Sigmoid colon (tissue), 4 donors: ENCODE data around the gene WIPF3.

Source experiments
- EP300 ChIP-seq, 4 donors: sonication (generic); formaldehyde crosslinking; IDR thresholded peaks; one replicate each; pipeline ENCODE4 v1.6.1; 2017; ENCODE audit warnings: antibody characterized with exemption in 4 of 4
- POLR2AphosphoS5 ChIP-seq, 4 donors: sonication (generic); formaldehyde crosslinking; IDR thresholded peaks; one replicate each; pipeline ENCODE4 v1.6.1; 2017; ENCODE audit warnings: antibody characterized with exemption in 4 of 4
- TF ChIP-seq, protein P1 (sequence below), 4 experiments: fragments of 450-650 bp in 3 of 4; fragments of 200-600 bp in 1 of 4; IDR thresholded peaks; one replicate each; pipeline ENCODE4 v1.5.1; 2016 to 2019; ENCODE audit warnings: antibody characterized with exemption in 4 of 4, mild to moderate bottlenecking in 3 of 4, moderate library complexity in 2 of 4

DNA sequence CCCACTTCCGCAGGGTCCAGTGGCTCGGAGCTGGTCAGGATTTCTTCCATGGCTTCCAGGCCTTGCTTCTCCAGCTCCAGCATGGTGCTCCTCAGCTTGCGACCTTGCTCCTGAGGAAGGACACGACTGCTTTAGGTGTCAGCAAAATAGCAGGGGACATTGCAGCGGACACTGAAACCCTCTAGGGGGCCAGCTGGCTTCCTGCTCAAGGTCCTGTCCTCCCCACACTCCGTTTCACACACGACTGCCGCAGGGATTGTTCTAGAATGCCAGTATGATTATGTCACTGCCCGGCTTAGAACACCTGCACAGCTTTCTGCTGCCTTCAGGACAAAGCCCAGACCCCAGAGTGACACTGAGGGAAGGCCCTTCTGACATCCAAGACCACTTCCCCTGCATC, 117.7 kb downstream of the WIPF3 start:
- TF ChIP-seq, protein P1, sequence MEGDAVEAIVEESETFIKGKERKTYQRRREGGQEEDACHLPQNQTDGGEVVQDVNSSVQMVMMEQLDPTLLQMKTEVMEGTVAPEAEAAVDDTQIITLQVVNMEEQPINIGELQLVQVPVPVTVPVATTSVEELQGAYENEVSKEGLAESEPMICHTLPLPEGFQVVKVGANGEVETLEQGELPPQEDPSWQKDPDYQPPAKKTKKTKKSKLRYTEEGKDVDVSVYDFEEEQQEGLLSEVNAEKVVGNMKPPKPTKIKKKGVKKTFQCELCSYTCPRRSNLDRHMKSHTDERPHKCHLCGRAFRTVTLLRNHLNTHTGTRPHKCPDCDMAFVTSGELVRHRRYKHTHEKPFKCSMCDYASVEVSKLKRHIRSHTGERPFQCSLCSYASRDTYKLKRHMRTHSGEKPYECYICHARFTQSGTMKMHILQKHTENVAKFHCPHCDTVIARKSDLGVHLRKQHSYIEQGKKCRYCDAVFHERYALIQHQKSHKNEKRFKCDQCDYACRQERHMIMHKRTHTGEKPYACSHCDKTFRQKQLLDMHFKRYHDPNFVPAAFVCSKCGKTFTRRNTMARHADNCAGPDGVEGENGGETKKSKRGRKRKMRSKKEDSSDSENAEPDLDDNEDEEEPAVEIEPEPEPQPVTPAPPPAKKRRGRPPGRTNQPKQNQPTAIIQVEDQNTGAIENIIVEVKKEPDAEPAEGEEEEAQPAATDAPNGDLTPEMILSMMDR (IDR thresholded peaks at IDR 0.05) = no peak
- no peak for TF ChIP-seq POLR2AphosphoS5 (IDR thresholded peaks at IDR 0.05)
- no peak for TF ChIP-seq EP300 (IDR thresholded peaks at IDR 0.05)
